ENCODE results near the gene FBXO34. TPM values are rescaled to one million over a fixed set of nuclear protein-coding genes. Genes with fewer than 3 reads are reported as not detected.
A peak's percentile ranks its signal among the peaks of the same experiment; 100 is the strongest.

The FBXO34 gene, protein sequence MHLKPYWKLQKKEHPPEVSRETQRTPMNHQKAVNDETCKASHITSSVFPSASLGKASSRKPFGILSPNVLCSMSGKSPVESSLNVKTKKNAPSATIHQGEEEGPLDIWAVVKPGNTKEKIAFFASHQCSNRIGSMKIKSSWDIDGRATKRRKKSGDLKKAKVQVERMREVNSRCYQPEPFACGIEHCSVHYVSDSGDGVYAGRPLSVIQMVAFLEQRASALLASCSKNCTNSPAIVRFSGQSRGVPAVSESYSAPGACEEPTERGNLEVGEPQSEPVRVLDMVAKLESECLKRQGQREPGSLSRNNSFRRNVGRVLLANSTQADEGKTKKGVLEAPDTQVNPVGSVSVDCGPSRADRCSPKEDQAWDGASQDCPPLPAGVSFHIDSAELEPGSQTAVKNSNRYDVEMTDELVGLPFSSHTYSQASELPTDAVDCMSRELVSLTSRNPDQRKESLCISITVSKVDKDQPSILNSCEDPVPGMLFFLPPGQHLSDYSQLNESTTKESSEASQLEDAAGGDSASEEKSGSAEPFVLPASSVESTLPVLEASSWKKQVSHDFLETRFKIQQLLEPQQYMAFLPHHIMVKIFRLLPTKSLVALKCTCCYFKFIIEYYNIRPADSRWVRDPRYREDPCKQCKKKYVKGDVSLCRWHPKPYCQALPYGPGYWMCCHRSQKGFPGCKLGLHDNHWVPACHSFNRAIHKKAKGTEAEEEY
- 19.7 and 20.4 TPM in 2 replicates for total RNA-seq

DNA sequence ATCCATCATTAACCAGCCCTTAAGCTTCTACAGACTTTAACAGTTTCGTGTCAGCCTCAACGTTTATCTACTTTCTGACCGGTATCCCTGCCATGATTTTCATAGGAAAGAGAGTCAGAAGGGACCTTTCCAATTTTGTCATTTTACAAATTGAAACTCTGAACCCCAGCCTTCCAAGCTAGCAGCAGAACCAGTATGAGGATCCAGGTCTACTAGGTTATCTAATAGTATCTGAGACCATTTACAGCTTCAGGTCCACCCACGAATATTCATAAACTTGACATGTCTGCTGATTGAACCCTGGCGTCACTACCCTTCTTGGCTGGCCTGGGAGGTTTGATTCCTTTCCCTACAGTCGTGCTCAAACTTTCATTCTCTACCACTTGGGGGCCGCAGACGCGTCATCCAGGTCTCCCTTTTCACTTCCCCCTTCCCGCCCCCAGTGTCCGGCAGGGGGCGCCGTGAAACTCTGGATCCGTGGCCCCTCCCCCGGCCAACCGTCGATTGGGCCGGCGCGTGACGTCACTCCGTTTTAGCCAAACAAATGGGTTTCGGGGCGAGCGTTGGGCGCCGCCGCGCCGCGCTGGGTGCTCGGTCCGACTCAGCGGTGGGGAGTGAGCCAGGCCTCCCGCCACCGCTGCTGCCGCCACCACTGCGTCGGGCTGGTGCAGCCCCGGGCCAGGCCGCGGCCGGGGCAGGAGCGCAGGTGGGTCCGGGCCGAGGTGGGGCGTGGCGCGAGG lies at the start of gene FBXO34:
Gene FBXO34, plus strand, starts transcription at position 590 of the 740 bp plus-strand sequence. CDS start 78,970 bp downstream, outside the sequence.
- no peaks in the 10 kb centered on the region for H3K27me3 Mint-ChIP-seq
- peak within 1 kb of the TSS; percentile 87 for H3K27ac Mint-ChIP-seq
- DNase-seq: peak; percentile 100
- peaks cover 34% of the 10 kb centered on the region for H3K4me1 Mint-ChIP-seq
- ChIA-PET CTCF (interaction anchor here (0.7 to 4.1 kb wide), 7 partner anchors 14 to 84 kb away, joined by 3 to 50 read pairs (median 3); no protein-coding TSS in a partner anchor), POLR2A (interaction anchor here (0.6 to 1.6 kb wide), 3 partner anchors 21 to 824 kb away, joined by 3 to 5 read pairs (median 4); no protein-coding TSS in a partner anchor)
- peak within 1 kb of the TSS; percentile 90 for H3K4me3 Mint-ChIP-seq
- TF ChIP-seq, protein P1, sequence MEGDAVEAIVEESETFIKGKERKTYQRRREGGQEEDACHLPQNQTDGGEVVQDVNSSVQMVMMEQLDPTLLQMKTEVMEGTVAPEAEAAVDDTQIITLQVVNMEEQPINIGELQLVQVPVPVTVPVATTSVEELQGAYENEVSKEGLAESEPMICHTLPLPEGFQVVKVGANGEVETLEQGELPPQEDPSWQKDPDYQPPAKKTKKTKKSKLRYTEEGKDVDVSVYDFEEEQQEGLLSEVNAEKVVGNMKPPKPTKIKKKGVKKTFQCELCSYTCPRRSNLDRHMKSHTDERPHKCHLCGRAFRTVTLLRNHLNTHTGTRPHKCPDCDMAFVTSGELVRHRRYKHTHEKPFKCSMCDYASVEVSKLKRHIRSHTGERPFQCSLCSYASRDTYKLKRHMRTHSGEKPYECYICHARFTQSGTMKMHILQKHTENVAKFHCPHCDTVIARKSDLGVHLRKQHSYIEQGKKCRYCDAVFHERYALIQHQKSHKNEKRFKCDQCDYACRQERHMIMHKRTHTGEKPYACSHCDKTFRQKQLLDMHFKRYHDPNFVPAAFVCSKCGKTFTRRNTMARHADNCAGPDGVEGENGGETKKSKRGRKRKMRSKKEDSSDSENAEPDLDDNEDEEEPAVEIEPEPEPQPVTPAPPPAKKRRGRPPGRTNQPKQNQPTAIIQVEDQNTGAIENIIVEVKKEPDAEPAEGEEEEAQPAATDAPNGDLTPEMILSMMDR (IDR thresholded peaks at IDR 0.05): peak; percentile 94
- H3K9me3 Mint-ChIP-seq: no peaks in the 10 kb centered on the region
- peak; percentile 89 for ATAC-seq (ENCODE audit: low read depth)
- H3K36me3 Mint-ChIP-seq (ENCODE audit: low read depth): no peaks in the 10 kb centered on the region
- intact Hi-C loops (cut with micrococcal nuclease): loop anchor here (1.0 to 10.0 kb wide), 16 partner anchors 56 to 848 kb away; partner anchors contain the start of genes ATG14, CGRRF1, DLGAP5 and GCH1

DNA sequence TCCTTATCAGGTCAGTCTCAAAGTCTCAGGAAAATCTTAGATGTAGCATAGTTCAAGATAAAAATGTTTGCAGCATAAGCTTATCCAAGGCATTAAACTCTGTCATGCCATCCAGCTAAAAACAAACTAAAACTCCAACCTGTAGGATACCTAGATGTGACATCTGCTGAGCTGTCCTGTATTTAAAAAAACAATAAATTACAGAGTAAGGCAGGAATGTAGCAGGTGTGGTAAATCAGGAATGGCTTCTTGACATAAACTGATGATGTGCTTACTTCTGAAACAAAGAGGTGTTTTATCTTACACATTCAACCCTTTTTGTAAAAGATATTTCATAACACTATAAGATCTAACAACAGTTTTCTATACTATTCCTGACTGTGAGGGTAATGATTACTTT lies 49.3 kb upstream of the FBXO34 start:
- peaks cover 2% of the 10 kb centered on the region for H3K27me3 Mint-ChIP-seq
- H3K9me3 Mint-ChIP-seq: peaks cover 8% of the 10 kb centered on the region
- ChIA-PET CTCF (no interaction called here), POLR2A (no interaction called here)
- TF ChIP-seq, protein P1 (IDR thresholded peaks at IDR 0.05): no peak
- H3K36me3 Mint-ChIP-seq (ENCODE audit: low read depth): peaks cover 3% of the 10 kb centered on the region
- H3K4me3 Mint-ChIP-seq: no peak overlapping the region
- no peak overlapping the region for H3K27ac Mint-ChIP-seq
- no peaks in the 10 kb centered on the region for H3K4me1 Mint-ChIP-seq
- DNase-seq (no peak), ATAC-seq (ENCODE audit: low read depth) (no peak)
- intact Hi-C loops (cut with micrococcal nuclease): no loop called here

DNA sequence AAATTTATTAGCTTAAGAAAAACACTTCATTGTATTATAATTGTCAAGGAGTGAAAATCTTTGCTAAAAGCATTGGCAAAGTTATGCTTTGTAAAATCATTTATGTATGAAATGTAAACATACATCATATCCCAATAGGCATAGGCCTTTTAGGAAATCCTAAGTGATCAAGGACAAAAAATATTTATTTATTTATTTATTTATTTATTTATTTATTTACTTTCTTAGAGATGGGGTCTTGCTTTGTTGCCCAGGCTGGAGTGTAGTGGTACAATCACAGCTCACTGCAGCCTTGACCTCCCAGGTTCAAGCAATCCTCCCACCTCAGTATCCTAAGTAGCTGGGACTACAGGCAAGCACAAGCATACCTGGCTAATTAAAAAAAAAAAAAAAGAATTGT lies 47.9 kb upstream of the FBXO34 start:
- POLR2A ChIA-PET: no interaction called here
- Mint-ChIP-seq H3K27ac (no peak overlapping the region), H3K4me3 (no peak overlapping the region), H3K36me3 (ENCODE audit: low read depth) (peaks cover 3% of the 10 kb centered on the region), H3K27me3 (peaks cover 8% of the 10 kb centered on the region), H3K9me3 (peaks cover 13% of the 10 kb centered on the region), H3K4me1 (no peaks in the 10 kb centered on the region)
- no peak for DNase-seq
- TF ChIP-seq, protein P1 (IDR thresholded peaks at IDR 0.05): no peak
- CTCF ChIA-PET: no interaction called here
- intact Hi-C loops (cut with micrococcal nuclease): no loop called here
- ATAC-seq (ENCODE audit: low read depth): no peak

DNA sequence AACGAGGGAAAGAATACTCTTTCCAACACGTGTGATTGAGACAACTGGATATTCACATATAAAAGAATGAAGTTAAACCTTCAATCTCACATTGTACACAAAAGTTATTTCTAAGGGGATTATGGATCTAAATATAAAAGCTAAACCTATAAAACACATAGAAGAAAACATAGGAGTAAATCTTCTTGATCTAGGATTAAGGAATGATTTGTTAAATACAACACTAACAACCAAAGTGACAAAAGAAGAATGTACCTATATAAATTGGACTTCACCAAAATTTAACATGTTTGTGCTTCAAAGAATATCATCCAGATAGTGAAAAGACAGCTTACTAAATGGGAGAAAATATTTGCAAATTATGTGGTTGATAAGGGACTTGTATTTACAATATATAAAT lies 43.0 kb upstream of the FBXO34 start:
- TF ChIP-seq, protein P1 (IDR thresholded peaks at IDR 0.05): no peak
- no peaks in the 10 kb centered on the region for H3K4me1 Mint-ChIP-seq
- ATAC-seq (ENCODE audit: low read depth) (no peak), DNase-seq (no peak)
- intact Hi-C loops (cut with micrococcal nuclease): no loop called here
- POLR2A ChIA-PET: no interaction called here
- H3K27me3 Mint-ChIP-seq: peaks cover 15% of the 10 kb centered on the region
- H3K36me3 Mint-ChIP-seq (ENCODE audit: low read depth): peaks cover 3% of the 10 kb centered on the region
- CTCF ChIA-PET: no interaction called here
- peaks cover 14% of the 10 kb centered on the region for H3K9me3 Mint-ChIP-seq
- H3K27ac Mint-ChIP-seq: no peak overlapping the region
- H3K4me3 Mint-ChIP-seq: no peak overlapping the region
